MM.1S (cell line): ENCODE results near the gene PRMT2.

ENCODE experiments used
- EZH2 ChIP-seq: fragments of 300-600 bp; sonication (generic); optimal IDR thresholded peaks from 2 replicates; pipeline ENCODE3; 2017; ENCODE audit warnings: low read depth, mild to moderate bottlenecking, antibody characterized with exemption, low read length, mixed read lengths
- EZH2phosphoT487 ChIP-seq: fragments of 300-600 bp; sonication (generic); IDR thresholded peaks from 2 replicates; pipeline ENCODE4 v1.6.1; 2018; ENCODE audit warnings: antibody characterized with exemption, low read length
- TF ChIP-seq, protein P1 (sequence below): fragments of 300-600 bp; sonication (generic); IDR thresholded peaks from 2 replicates; pipeline ENCODE4 v1.5.1; 2016; ENCODE audit warnings: antibody characterized with exemption, low read length, mixed read lengths

DNA sequence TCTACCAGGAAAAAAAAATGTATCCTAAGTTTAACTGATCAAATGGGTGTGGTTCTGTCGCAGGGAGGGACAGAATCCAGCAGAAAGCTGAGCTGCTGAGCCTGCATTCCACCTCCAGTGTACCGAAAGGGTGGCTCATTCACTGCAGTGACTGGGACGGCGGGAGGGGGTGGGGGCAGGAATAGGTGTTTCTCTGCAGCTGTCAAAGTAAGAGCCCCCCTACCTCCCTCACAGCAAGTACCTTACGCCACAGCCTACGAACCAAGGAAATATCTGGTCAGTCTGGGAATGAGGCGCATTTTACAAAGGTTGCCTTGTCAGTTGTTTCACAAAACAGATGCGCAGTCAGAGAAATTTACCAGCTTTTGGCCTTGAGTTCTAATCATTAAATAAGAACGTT, 32.2 kb upstream of the PRMT2 start:
- TF ChIP-seq, protein P1, sequence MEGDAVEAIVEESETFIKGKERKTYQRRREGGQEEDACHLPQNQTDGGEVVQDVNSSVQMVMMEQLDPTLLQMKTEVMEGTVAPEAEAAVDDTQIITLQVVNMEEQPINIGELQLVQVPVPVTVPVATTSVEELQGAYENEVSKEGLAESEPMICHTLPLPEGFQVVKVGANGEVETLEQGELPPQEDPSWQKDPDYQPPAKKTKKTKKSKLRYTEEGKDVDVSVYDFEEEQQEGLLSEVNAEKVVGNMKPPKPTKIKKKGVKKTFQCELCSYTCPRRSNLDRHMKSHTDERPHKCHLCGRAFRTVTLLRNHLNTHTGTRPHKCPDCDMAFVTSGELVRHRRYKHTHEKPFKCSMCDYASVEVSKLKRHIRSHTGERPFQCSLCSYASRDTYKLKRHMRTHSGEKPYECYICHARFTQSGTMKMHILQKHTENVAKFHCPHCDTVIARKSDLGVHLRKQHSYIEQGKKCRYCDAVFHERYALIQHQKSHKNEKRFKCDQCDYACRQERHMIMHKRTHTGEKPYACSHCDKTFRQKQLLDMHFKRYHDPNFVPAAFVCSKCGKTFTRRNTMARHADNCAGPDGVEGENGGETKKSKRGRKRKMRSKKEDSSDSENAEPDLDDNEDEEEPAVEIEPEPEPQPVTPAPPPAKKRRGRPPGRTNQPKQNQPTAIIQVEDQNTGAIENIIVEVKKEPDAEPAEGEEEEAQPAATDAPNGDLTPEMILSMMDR = no peak
- no peak for TF ChIP-seq EZH2
- TF ChIP-seq EZH2phosphoT487 = no peak
